Measurements from ENCODE around the gene DIRAS1.
"Not testable (repeated sequence)": the region's sequence is repeated elsewhere in the genome, so short reads cannot be mapped to it uniquely, and the experiment has no call there.

- not testable (repeated sequence) for TF ChIP-seq CTCF (IDR thresholded peaks at IDR 0.05; ENCODE audit: low read depth, low read length, poor library complexity, severe bottlenecking); EZH2phosphoT487 (IDR thresholded peaks at IDR 0.05; ENCODE audit: borderline replicate concordance, low read length)
Measured at GRCh38 chr19:2678948-2679347, 42.2 kb downstream of the DIRAS1 start.
